GM19238 (cell line): ENCODE results near the gene SLC35F1.
"Not testable (repeated sequence)": the region's sequence is repeated elsewhere in the genome, so short reads cannot be mapped to it uniquely, and the experiment has no call there.

Experiments used
- DNase-seq: peaks from one replicate; pipeline ENCODE4 v3.0.0; 2011; ENCODE audit warnings: low spot score; ENCODE audit not compliant: insufficient read length

Gene SLC35F1

DNA sequence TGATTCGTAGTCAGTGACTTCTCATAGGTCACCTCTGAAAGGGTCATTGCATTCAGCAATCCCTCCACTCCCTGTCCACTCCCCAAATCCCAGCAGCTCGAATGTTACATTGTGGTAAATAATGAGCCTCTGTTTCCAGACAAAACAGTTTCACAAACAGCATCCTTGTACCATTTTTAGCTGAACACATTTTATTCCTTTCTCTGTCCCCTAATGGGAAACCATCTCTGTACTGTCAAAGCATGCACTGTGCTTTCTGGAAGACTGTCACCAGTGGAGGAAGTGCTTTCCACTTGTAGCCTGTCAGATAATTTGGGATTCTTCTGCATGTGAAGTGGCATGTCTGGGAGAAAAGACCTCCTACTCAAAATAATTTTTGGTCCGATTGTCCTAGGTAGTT is 82.0 kb downstream of the SLC35F1 start:
- DNase-seq = no peak

DNA sequence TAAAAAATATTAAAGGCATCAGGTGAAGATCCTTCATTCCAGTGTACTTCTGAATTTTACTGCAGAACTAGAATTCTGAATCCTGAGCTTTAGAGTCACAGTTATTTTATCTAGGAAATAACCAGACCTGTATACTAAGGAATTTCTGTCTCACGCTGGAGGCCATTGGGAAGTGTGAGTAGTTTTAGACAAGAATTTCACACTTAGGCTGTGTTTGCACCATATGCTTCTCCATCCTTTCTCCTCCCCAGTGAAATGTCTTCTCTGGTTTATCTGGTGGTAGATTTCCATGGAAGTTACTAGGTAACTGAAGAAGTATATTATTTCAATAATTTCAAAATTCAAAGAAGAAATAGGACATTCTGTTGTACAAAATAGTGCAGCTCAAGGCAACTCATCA is 83.1 kb downstream of the SLC35F1 start:
- no peak for DNase-seq

DNA sequence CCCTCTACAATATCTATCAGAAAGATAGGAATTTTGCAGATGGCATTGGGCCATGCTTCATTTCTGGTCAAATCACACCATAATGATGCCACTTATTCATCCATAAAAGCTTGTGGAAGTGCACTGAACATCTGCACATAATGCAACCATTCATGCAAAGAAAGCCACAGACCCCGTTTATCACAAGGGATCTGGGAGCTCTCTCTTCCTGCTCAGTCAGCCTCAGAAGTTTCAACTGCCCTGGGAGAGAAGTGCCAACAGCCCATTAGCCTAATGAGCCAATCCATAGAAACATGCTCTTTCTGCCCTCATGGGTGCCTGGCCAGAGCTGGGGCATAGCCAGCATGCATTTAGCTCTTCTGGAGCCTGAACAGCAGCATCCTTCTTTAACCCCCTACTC is 85.8 kb downstream of the SLC35F1 start:
- DNase-seq = no peak

DNA sequence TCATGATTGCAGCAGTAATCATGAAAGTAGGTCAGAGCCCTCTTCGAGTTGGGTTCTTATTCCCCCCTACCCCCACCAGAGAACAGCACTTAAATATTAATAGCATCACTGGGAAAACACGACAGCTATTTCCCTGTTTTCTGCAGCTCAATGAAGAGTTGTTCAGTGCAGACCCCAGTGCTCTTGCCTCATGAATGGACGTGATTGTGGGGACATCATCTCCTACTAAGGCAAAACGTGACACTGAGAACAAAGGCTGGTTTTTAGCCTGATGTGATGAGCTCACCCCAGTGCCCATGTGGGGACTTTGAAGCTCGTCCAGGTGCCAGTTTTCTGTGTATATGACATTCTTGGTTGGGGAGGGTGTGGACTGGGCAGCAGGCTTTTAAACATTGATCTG is 105.9 kb downstream of the SLC35F1 start:
- no peak for DNase-seq

DNA sequence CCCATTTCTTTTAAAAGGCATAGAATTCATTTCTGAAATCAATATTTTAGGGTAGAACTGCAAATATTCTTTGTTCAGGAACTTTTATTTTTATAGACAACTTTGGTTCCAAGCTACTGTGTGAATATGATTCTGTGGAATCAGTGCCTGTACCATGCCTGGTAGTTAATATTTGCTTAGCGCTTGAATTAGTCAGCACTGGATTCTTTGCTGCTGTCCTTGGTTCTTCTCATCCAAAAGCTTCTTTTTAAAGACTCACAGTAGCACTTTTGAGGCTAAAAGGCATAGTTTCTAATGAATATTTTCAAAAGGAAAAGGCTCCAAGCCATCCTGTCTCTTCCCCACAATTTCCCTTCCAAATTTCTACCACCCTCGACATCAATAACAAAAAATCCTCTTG is 109.5 kb downstream of the SLC35F1 start:
- DNase-seq = no peak

DNA sequence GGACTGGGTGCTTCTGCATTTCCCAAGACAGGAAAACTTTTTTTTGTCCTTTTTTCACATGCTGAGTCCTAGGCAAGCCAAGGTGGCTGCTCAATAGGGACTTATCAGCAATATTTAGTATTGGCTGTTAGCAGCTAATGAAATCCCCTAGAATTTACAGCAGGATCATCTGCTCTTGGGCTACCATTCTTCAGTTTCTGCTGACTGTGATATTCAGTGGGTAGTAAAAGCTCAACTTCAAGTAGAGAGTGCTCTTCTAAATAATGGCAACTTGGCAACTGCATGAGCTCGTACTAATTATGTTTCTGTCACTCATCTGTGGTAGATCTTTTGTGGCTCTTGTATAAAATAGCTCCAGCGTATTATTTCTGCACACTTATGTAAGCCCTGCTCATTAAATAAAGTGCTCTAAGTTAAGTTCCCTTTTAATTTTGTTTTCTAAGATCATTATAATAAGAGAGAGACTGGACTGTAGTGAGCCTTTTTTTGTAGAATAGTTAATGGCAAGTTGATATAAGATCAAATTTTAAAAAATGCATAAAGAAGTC is 110.3 kb downstream of the SLC35F1 start:
- DNase-seq = no peak

DNA sequence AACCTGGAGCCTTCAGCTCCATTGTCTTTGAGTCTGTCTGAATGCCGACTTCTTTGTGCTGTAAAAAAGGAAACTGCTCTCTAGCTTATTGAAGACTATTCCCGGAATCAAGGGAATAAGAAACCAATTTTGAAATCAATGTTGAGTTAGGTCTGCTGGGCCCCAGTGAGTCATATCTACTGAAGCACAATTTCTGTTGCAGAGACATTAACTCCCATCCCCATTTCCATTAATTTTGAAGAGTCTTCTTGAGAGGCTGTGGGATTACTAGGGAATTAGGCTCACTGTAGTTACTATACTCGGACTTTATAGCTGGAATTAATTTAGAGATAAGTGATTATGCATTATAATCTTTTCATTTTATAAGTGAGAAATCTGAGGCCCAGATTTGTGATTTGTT is 116.7 kb downstream of the SLC35F1 start:
- no peak for DNase-seq

DNA sequence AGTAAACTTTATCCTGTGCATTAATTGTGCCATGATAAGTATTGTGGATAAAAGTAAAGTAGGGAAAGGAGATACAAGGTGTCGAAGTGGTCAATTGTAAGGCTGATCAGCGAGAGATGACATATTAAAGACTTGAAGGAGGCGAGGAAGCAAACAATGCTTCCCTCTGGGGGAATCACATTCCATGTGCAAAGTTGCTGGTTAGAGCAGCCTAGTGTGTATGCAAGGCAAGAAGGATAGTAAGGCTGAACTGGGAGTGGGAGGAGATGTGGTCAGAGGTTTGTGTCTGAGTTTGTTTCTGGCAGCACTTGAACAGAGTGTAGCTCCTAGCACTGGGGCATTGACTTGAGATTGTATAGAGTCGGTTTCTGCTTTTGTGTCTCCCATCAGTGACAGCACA is 122.9 kb downstream of the SLC35F1 start:
- no peak for DNase-seq

DNA sequence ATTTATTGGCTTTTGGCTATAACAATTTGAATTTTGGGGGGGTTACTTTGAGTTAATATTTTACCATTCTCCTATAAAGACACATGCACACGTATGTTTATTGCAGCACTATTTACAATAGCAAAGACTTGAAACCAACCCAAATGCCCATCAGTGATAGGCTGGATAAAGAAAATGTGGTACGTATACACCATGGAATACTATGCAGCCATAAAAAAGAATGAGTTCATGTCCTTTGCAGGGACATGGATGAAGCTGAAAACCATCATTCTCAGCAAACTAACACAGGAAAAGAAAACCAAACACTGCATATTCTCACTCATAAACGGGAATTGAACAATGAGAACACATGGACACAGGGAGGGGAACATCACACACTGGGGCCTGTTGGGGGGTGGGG is 130.4 kb downstream of the SLC35F1 start:
- DNase-seq = not testable (repeated sequence)

DNA sequence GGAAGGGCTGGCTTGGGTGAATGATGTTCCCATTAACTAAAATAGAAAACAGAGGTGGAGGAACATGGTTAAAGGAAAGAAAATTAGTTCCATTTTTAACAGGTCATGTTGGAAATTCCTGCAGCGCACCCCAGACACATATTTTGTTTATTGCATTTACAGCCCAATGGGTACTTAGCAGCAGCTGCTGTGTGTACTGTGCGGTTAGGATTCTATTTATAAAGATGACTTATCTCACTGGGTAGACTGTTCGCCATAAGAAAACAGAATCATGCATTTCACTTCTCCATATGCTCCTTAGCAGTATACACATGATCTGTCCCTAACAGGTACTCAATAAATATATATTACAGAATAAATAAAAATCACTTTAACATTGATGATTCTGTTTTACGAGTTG is 135.8 kb downstream of the SLC35F1 start:
- no peak for DNase-seq

DNA sequence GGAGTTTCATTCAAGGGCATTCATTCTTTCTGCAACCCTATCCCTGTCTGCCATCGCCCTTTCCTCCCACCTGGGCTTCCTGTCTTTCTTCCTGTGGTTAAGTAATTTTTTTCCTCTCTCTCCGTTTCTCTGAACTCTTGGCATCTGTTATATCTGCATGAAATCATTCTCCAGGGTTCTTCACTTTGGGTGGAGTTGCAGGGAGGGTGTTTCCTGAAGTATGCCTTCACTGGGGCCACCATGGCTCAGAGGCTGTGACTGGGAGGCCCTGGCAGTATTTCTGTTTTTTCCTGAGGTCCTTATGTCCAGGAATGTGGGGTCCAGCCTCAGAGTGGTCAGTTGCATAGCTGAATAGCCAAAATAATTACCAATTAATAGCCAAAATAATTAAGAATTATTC is 137.2 kb downstream of the SLC35F1 start:
- DNase-seq = no peak

DNA sequence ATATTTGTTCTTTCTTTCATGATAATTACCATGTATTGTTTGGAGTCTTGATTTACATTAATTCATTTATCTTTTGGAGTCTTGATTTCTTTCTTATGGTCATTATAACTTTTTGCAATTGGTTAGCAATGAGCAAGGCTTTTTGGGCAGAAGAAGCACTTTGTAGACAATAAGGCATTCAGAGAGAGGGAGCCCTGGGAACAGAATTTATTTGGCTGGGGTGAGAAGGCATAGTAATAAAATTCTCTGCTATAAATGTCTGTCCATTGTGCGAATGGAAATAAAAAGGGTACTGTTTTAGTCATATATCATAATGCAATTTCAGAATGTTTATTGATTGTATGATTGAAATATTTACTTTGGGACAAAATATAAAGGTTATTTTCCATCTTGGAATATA is 147.0 kb downstream of the SLC35F1 start:
- no peak for DNase-seq

DNA sequence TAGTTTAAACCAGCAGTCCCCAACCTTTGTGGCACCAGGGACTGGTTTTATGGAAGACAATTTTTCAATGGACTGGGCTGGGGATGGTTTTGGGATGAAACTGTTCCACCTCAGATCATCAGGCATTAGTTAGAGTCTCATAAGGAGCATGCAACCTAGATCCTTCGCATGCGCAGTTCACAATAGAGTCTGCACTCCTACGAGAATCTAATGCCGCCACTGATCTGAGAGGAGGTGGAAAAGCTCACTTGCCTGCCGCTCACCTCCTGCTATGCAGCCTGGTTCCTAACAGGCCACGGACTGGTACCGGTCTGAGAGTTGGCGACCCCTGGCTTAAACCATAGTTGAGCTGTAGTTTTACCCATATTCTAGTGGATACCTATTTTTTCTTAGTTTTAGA is 154.6 kb downstream of the SLC35F1 start:
- DNase-seq = no peak

DNA sequence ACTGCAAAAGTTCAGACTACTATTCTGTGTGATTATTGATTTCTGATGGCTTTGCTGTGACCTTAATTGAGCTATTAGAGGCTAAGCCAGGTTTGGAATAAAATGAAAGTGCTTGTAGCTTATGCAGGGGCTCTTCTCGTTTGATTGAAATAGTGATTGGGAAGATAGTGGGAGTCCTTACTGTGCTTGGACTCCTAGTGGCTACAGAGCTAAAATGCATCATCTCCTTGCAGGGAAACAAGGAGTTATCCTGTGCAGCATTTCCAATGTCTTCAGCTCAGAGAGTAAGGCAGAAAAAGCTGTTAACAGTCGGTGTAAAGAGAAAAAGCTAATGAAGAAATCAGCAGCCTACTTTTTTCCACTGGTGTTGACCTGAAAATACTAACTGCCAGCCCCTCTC is 173.5 kb downstream of the SLC35F1 start:
- no peak for DNase-seq

DNA sequence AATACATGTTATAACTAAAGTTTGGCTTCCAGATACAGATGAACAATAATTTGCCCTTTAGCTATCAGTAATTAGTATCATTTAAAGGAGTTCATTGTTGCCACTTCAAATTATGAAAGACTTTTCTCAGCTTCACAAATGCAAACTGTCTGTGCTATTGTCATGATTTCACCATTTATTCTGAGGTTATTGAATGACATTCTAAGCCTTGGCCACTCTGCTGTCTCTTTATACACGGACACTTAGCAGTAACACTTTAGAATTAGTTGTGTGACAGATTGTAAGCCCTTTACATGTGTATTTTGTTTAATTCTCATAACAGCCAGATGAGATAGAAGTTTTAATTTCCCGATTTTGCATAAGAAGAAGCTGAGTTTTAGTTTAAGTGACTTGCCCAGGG is 176.6 kb downstream of the SLC35F1 start:
- no peak for DNase-seq

DNA sequence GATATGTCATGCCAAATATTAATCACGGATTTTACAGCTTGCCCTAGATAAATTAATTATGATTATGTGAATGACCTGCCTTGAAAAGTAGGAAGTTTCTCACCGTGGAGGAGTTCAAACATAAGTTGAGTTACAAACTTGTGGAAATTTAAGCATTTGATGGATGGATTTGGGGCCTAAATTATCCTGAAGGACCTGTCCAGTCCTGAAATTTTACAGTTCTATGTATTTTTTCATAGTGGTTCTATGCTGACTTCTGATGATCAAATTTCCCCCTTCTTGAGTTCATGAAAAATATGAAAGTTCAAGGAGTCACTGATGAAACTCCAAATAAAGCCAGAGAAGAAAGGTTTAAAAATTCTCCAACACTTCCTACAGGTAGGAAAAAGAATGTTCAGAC is 178.6 kb downstream of the SLC35F1 start:
- DNase-seq = no peak

DNA sequence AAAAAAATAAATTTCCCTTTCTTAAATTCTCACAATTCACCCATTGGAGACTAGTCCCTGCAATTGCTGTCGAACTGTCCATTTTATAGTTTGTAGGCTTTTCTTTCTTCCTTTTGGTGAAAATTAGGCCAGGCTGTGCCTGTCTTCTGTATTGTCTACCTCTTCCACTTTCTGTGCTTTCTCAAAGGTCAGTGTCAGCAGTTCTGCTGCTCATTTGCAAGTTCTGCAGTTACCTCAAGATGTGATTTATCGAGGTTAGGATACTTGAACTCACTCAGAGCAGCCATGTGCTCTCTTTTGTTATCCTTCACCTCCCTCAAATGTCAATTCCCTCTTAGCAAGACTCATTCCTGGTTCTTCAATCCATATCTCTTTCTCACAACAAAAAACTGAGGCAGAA is 179.1 kb downstream of the SLC35F1 start:
- no peak for DNase-seq

DNA sequence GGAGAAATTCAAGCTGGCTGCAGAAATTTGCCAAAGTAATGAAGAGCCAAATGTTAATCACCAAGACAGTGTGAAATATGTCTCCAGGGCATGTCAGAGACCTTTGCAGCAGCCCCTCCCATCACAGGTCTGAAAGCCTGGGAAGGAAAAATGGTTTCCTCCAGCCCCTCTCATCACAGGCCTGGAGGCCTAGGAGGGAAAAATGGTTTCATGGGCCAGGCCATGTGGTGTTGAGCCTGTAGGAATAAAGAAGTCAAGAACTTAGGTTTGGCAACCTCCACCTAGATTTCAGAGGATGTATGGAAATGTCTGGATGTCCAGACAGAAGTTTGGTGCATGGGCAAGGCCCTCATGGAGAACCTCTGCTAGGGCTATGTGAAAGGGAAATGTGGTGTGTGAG is 185.0 kb downstream of the SLC35F1 start:
- no peak for DNase-seq

DNA sequence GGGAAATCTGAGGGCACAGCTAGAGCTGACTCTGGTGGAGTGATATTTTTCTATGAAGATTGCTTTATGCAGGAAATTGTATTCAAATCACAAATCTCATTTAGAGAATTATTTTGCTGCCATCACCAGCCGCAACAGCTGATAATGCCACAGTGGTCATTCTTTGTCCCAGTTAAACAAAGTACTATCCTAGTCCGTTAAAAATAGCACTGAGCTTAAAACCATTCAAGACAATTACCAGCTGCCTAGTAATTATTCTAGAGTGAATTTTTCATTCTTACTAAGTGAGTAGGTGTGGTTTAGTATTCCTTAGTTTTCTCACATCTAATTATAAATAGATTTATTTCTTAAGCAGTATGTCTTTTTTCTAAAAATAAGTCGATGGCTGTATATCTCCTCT is 190.5 kb downstream of the SLC35F1 start:
- DNase-seq = no peak

DNA sequence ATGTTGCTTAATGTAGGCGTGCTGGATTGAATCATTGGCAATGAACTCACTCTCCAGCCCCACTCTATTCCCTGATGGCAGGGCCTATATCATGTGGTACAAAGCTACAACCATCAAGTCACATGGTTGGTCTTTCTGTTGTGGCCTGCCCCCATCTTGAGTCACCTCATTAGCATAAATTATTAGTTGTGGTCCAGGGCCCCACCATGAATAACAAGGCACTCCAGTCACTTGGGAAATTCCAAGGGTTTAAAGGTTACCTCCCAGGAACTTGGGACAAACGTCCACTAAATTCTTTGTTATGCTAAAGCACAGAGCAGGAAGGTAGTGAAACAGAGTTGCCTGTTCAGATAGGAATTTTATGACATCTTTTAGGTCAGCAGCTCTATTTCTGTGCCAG is 193.7 kb downstream of the SLC35F1 start:
- no peak for DNase-seq

DNA sequence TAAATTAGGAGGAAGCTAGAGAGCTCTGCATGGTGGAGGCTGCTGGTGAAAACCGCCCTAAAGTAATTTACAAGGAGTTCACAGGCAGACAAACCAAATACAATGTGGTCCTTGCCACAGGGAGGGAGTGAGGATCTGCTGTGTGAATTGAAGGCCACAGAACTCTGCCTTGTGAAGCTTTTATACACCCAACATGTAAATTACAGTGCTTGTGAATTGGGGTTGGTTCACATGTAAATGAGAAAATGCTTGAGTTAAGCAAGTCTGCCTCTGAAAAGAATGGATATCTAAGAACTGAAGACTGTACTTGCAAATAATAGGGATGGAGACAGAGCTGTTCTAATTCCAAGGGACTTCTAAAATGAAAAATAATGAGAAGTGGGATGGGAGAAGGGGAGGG is 194.2 kb downstream of the SLC35F1 start:
- DNase-seq = no peak

DNA sequence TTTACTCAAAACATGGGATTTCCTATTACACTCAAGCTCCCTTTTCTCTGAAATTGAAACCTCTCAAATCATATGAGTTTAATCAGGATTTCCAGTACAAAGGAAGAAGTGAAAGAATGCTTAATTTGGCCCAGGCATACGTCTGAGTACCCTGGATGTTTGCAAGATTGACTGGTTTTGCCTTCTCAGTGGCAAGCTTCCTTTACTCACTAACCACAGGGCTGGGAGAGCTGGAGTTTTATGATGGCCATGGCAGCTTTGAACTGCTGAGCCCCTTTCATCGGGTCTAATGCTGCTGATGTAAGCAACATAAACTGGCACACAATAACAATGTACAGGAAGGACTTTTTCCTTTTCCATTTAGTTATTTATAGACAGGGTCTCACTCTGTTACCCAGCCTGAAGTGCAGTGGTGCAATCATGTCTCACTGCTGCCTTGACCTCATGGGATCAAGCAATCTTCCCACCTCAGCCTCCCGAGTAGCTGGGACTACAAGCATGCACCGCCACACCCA is 194.8 kb downstream of the SLC35F1 start:
- DNase-seq = no peak

DNA sequence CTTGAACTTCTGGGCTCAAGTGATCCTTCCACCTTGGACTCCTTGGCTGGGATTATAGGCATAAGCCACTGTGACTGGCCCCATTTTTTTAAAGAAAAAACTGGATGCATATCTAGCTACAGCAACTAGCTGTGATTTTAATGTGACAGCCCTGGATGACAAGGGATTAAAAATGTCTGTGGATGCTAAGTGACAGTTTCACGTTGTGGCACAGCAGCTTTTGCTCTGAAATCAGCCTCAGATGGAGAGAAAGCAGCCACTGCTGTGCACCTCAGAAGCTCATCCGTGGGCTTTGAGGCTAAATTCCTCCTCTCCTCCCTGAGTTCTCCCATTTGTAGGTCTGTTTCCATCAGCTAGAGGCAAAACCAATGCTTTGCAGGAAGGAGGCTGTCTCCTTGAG is 195.3 kb downstream of the SLC35F1 start:
- no peak for DNase-seq
